WTC11 (cell line): ENCODE measurements around the gene KLK15. TPM values are rescaled to one million over a fixed set of nuclear protein-coding genes. Genes with fewer than 3 reads are reported as not detected.

Source experiments
- ATAC-seq: fragments of 200-7000 bp; cut with Tn5 transposase; 2 replicates; pipeline ENCODE4 v1.10.0; 2021; ENCODE audit warnings: mild to moderate bottlenecking, moderate library complexity
- CTCF ChIA-PET: fragments of 300-600 bp; sonication (Branson Sonifier 250); formaldehyde crosslinking; loops from one replicate; lab custom pipeline; 2021; ENCODE audit warnings: antibody characterized with exemption; lab: Charles Lee
- POLR2A ChIA-PET: fragments of 350-600 bp; sonication (Branson Sonifier 250); formaldehyde crosslinking; loops from one replicate; lab custom pipeline; 2021; ENCODE audit warnings: antibody characterized with exemption; lab: Charles Lee
- DNase-seq: peaks from one replicate; pipeline ENCODE4 v3.0.0; 2021; ENCODE audit warnings: low spot score
- H3K27ac Mint-ChIP-seq: 2 replicates; pipeline ENCODE4 v1.8.0; 2021; ENCODE audit warnings: mixed read lengths
- H3K27me3 Mint-ChIP-seq: 2 replicates; pipeline ENCODE4 v1.8.0; 2021; ENCODE audit warnings: low read depth, mild to moderate bottlenecking, moderate library complexity, mixed read lengths
- H3K36me3 Mint-ChIP-seq: 2 replicates; pipeline ENCODE4 v1.8.0; 2021; ENCODE audit warnings: mixed read lengths
- H3K4me1 Mint-ChIP-seq: 2 replicates; pipeline ENCODE4 v1.8.0; 2022; ENCODE audit warnings: mixed read lengths
- H3K4me3 Mint-ChIP-seq: 2 replicates; pipeline ENCODE4 v1.8.0; 2021; ENCODE audit warnings: mild to moderate bottlenecking, moderate library complexity, mixed read lengths
- H3K9me3 Mint-ChIP-seq: 2 replicates; pipeline ENCODE4 v1.8.0; 2021; ENCODE audit warnings: mixed read lengths
- ATF6 ChIP-seq: sonication (generic); formaldehyde crosslinking; IDR thresholded peaks from 2 replicates; pipeline ENCODE4 v1.8.1; 2023; ENCODE audit warnings: mild to moderate bottlenecking, missing genetic modification reagents
- CREB1 ChIP-seq: sonication (generic); formaldehyde crosslinking; IDR thresholded peaks from 2 replicates; pipeline ENCODE4 v1.8.0; 2023; ENCODE audit warnings: mild to moderate bottlenecking, missing genetic modification reagents
- E2F5 ChIP-seq: sonication (generic); formaldehyde crosslinking; IDR thresholded peaks from 2 replicates; pipeline ENCODE4 v1.8.1; 2022; ENCODE audit warnings: mild to moderate bottlenecking, moderate library complexity, missing genetic modification reagents
- EMX1 ChIP-seq: fragments of 250-450 bp; sonication (Bioruptor Pico); IDR thresholded peaks from 2 replicates; pipeline ENCODE4 v1.8.0; 2021; ENCODE audit warnings: mild to moderate bottlenecking
- GABPB1 ChIP-seq: sonication (generic); formaldehyde crosslinking; IDR thresholded peaks from 2 replicates; pipeline ENCODE4 v1.8.1; 2023; ENCODE audit warnings: mild to moderate bottlenecking, missing genetic modification reagents
- MXD4 ChIP-seq: fragments of 250-450 bp; sonication (Bioruptor Pico); IDR thresholded peaks from 2 replicates; pipeline ENCODE4 v1.8.0; 2021; ENCODE audit warnings: mild to moderate bottlenecking, moderate library complexity, borderline replicate concordance
- NFE2L1 ChIP-seq: sonication (generic); formaldehyde crosslinking; IDR thresholded peaks from 2 replicates; pipeline ENCODE4 v1.8.1; 2023; ENCODE audit warnings: missing genetic modification reagents
- NR2C2 ChIP-seq: sonication (generic); formaldehyde crosslinking; IDR thresholded peaks from 2 replicates; pipeline ENCODE4 v1.8.0; 2022; ENCODE audit warnings: mild to moderate bottlenecking, missing genetic modification reagents
- NR3C1 ChIP-seq: sonication (generic); formaldehyde crosslinking; conservative IDR thresholded peaks from 2 replicates; pipeline ENCODE4 v1.8.1; 2023; ENCODE audit warnings: low read depth, mild to moderate bottlenecking, missing genetic modification reagents
- USF2 ChIP-seq: sonication (generic); formaldehyde crosslinking; IDR thresholded peaks from 2 replicates; pipeline ENCODE4 v1.8.1; 2023; ENCODE audit warnings: mild to moderate bottlenecking, missing genetic modification reagents, moderate library complexity
- ZNF121 ChIP-seq: sonication (generic); formaldehyde crosslinking; IDR thresholded peaks from 2 replicates; pipeline ENCODE4 v1.8.0; 2023; ENCODE audit warnings: missing genetic modification reagents
- ZNF263 ChIP-seq: sonication (generic); formaldehyde crosslinking; IDR thresholded peaks from 2 replicates; pipeline ENCODE4 v1.8.1; 2022; ENCODE audit warnings: low read depth, mild to moderate bottlenecking, moderate library complexity, missing genetic modification reagents
- ZNF317 ChIP-seq: sonication (generic); formaldehyde crosslinking; IDR thresholded peaks from 2 replicates; pipeline ENCODE4 v1.8.1; 2023; ENCODE audit warnings: low read depth, mild to moderate bottlenecking, moderate library complexity, missing genetic modification reagents, borderline replicate concordance
- ZNF396 ChIP-seq: fragments of 250-450 bp; sonication (Bioruptor Pico); IDR thresholded peaks from 2 replicates; pipeline ENCODE4 v1.8.0; 2021; ENCODE audit warnings: mild to moderate bottlenecking, moderate library complexity, borderline replicate concordance
- ZNF416 ChIP-seq: fragments of 250-450 bp; sonication (Bioruptor Pico); IDR thresholded peaks from 2 replicates; pipeline ENCODE4 v1.9.0; 2021; ENCODE audit warnings: mild to moderate bottlenecking, inconsistent platforms
- ZNF425 ChIP-seq: fragments of 250-450 bp; sonication (Bioruptor Pico); conservative IDR thresholded peaks from 2 replicates; pipeline ENCODE4 v1.9.0; 2021; ENCODE audit warnings: mild to moderate bottlenecking
- ZNF532 ChIP-seq: fragments of 250-450 bp; sonication (Bioruptor Pico); IDR thresholded peaks from 2 replicates; pipeline ENCODE4 v1.9.0; 2021; ENCODE audit warnings: mild to moderate bottlenecking, borderline replicate concordance
- ZSCAN18 ChIP-seq: fragments of 250-450 bp; sonication (Bioruptor Pico); IDR thresholded peaks from 2 replicates; pipeline ENCODE4 v2.1.2; 2022; ENCODE audit warnings: mild to moderate bottlenecking, moderate library complexity
- total RNA-seq: library from RNA; stranded (reverse); gene quantifications from 3 replicates; pipeline ENCODE4 v1.2.3, GENCODE V29; 2021

KLK15 gene
- total RNA-seq, 1 experiment from 2014 or later: not detected

GRCh38 chr19:50854636-50855410 is 21.4 kb upstream of the KLK15 start, which contains the start of gene KLK3:
Gene KLK3, plus strand, starts transcription at chr19:50854915. Its CDS starts 41 bp downstream, at chr19:50854956.
- H3K27ac Mint-ChIP-seq: no peak within 1 kb of the TSS
- H3K27me3 Mint-ChIP-seq: peaks cover 66% of the 10 kb centered on the region
- DNase-seq (no peak), ATAC-seq (no peak)
- ChIA-PET CTCF (interaction anchor here (1.0 to 1.8 kb wide), 2 partner anchors 59 to 67 kb away, joined by 3 to 4 read pairs; no protein-coding TSS in a partner anchor), POLR2A (no interaction called here)
- H3K9me3 Mint-ChIP-seq: peaks cover under 1% of the 10 kb centered on the region
- H3K4me1 Mint-ChIP-seq: peaks cover 18% of the 10 kb centered on the region
- no peak within 1 kb of the TSS for H3K4me3 Mint-ChIP-seq
- no peaks in the 10 kb centered on the region for H3K36me3 Mint-ChIP-seq
- TF ChIP-seq MXD4 (CRISPR knock-in tag) (no peak), ZNF317 (CRISPR knock-in tag) (no peak), ZNF425 (CRISPR knock-in tag) (no peak), ZNF121 (CRISPR knock-in tag) (no peak), ZNF416 (CRISPR knock-in tag) (no peak), NR3C1 (CRISPR knock-in tag) (no peak), NR2C2 (CRISPR knock-in tag) (no peak), ZNF396 (CRISPR knock-in tag) (no peak), ZNF263 (no peak), USF2 (CRISPR knock-in tag) (no peak), CREB1 (no peak), E2F5 (CRISPR knock-in tag) (no peak), ATF6 (CRISPR knock-in tag) (no peak), ZNF532 (CRISPR knock-in tag) (no peak), ZSCAN18 (CRISPR knock-in tag) (no peak), NFE2L1 (CRISPR knock-in tag) (no peak), GABPB1 (CRISPR knock-in tag) (no peak), EMX1 (CRISPR knock-in tag) (no peak)
